Superior temporal gyrus (tissue), 1 donor: ENCODE results near the gene ZBTB4.

Experiments
- DNase-seq: peaks from one replicate; pipeline ENCODE4 v3.0.0-alpha.2; 2016; ENCODE audit errors: extremely low spot score

The ZBTB4 gene

DNA sequence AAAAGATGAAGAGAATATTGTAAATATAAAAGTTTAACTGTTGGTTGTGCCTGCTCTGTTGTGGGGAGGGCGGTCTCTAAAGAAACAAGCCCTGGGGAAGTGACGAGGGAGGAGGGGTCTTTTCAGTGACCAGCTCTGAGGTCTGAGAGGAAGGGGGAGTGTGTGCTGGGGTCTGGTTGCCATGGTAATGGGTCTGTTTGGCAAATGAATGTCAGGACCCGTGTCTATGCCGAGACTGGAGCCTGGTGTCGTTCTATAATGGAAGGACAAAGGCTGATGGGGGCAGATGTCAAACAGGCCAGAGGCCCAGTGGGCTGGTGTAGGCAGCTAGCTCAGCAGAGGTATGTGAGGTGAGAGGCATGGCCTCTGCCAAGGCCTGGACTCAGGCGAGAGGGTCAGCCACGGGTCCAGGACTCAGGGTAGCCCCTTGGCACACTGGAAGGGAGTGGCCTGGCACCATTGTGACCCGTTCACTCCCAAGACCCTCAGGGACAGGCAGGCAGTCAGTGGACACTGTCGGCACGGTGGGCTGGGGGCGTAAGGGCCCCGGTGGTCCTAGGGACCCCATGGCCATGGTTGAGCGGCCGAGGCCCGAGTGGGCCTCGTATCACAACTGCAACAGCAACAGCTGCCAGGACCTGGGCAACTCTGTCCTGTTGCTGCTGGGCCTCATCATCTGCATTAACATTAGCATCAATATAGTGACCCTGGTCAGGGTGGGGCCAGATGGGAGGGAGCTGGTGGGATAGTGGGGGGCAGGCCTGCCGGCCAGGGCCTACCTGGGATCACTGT, 59.4 kb downstream of the ZBTB4 start, which contains the start of gene SPEM1:
SPEM1 (plus strand) TSS at position 506 of the 792 bp plus-strand sequence; CDS start at position 567, 61 bp downstream.
- no peak for DNase-seq

DNA sequence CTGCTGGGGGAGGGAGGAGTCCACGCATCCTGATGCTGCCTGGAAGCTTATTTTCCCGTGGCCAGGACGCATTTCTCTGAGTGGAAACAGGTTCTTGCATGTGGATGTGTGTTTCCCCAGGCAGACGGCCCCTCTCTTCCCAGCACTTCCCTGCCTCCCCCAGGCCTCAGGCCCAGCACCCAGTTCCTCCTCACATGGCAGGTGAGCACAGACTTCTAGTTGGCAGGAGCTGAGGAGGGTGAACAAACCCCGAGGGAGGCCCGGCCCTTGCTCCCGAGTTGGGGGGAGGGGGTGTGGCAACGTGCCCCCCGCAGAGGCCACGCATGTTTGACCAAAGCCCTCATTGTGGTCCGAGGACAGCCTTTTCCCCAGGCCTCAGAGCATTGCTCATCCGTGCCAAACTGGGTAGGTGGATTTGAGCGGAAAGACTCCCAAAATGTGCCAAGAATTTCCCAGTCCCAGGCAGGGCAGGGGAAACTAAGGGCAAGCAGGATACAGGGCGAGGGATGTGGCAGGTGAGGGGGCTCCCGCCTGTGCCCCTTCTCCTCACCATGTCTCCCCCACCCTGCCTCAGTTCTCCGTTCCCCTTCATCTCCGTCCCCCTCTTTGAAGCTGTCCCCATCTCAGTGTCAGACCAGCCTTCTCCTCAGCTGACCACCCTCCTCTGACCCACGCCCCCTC, 60.8 kb downstream of the ZBTB4 start:
- no peak for DNase-seq

DNA sequence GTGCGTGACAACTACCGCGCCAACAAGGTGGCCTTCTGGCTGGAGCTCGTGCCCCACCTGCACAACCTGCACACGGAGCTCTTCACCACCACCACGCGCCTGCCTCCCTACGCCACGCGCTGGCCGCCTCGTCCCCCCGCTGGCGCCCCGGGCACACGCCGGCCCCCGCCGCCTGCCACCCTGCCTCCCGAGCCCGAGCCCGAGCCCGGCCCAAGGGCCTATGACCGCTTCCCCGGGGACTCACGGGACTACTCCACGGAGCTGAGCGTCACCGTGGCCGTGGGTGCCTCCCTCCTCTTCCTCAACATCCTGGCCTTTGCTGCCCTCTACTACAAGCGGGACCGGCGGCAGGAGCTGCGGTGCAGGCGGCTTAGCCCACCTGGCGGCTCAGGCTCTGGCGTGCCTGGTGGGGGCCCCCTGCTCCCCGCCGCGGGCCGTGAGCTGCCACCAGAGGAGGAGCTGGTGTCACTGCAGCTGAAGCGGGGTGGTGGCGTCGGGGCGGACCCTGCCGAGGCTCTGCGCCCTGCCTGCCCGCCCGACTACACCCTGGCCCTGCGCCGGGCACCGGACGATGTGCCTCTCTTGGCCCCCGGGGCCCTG, 62.3 kb downstream of the ZBTB4 start:
- DNase-seq = no peak

DNA sequence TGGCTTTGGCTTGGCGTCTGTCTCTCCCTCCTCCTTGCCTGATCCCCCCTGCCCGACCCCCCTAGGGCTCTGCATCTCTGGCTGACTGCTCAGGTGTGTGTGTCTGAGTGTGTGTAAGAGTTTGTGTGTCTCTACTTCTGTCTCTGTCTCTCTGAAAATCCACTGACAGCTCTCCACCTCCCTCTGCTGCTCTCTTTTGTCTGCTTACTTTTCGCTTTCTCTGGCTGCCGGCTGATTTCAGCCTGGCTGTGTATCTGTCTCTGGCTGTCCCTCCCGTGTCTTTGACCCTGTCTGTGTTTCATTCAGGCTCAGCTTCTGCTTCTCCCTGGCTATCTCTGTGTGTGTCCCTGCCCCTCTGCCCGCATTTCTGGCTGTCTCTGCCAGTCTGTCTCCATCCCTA, 63.1 kb downstream of the ZBTB4 start:
- DNase-seq = no peak

DNA sequence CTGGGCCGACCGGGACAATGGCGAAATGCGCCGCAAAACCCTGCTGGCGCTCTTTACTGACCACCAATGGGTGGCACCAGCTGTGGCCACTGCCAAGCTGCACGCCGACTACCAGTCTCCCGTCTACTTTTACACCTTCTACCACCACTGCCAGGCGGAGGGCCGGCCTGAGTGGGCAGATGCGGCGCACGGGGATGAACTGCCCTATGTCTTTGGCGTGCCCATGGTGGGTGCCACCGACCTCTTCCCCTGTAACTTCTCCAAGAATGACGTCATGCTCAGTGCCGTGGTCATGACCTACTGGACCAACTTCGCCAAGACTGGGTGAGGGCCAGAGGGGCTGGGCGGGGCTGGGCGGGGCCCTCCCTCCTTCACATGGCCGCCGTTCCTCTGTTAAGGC, 63.6 kb downstream of the ZBTB4 start:
- no peak for DNase-seq

DNA sequence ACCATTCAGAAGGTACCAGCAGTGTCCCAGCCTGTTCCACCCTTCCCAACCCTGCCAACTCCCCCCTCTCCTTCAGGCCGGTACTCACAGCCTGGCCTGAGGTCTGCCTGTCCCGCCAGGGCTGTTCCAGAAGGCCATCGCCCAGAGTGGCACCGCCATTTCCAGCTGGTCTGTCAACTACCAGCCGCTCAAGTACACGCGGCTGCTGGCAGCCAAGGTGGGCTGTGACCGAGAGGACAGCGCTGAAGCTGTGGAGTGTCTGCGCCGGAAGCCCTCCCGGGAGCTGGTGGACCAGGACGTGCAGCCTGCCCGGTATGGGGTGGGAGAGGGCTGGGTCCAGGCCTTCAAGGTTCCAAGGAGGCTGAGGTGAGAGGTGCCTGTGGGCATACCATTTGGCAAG, 64.6 kb downstream of the ZBTB4 start:
- no peak for DNase-seq

DNA sequence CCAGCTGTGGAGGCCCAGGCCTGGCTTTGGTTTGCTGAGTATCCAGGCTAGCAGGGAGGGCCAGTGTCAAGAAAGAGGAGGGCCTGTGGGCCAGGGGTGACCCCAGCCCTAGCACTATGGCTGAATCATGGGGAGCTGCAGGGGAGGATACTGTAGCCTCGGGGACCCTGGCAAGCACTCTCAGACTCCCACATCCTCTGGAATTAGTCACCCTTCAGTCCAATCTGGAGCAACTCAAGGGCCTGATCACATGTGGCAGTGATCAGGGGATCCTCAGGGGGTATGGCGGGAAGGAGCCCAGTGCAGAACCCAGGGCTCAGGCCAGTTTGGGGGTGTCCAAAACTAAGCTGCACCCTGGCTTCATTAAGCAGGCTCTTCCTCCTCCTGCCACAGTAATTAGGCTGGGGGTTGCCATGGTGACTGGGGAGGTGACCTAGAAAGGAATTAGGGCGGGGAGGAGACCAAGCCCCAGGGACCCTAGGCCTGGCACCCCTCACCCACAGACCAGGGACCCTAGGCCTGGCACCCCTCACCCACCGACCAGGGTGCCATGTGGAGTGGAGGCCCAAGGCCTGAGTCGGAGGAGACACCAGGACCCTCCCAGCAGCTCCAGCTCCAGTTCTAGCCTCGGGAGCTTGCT, 66.0 kb downstream of the ZBTB4 start:
- DNase-seq = no peak

DNA sequence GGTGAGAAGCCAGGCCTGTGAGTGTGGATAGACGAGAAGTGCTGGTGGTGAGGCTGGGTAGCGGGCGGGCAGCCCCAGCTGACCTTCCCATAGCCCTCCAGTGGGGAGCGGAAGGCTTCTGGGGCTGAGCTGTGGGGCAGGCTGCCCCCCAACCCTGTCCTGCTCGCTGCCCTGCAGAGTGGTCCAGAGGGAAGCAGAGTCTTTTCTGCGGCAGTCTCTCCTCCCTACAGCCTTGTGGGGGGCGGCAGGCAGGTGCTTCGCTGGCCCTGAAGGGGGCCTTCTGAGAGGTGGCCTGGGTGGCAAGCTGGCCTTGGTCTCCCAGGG, 68.0 kb downstream of the ZBTB4 start:
- no peak for DNase-seq

DNA sequence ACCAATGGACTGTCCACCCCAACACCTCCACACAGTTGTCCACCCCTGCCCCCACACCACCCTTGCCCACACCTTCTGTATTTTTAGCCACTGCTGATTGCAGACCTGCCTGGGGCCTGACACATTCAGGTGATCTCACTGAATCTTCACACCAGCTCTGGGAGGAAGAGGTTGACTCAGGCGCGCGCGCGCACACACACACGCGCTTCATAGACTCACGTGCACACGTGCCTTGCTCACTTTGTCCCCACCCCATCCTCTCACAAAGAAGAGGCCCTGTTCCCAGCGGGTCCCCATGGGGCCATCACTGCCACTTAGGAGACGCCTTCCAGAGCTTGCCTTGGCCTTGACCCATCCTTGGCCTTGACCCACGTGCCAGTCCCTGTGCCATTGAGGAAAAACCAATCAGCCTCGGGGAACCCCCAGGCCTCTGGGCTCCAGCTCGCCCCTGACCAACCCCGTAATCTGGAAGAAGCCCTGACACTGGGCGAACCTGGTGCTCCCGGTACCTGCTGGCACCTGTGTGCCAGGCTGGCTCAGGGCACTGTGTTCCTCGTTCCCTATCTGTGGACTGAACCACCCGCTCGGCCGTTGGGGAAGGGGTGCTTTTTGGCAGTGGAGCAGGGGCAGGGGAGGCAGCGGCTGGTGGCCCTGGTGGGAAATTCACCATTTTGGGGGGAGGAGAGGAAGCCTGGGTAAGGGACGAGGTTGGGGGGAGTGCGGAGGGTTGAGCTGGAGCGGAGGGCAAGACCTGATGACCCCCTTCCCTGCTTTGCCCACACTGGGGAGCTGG, 68.6 kb downstream of the ZBTB4 start:
- no peak for DNase-seq

DNA sequence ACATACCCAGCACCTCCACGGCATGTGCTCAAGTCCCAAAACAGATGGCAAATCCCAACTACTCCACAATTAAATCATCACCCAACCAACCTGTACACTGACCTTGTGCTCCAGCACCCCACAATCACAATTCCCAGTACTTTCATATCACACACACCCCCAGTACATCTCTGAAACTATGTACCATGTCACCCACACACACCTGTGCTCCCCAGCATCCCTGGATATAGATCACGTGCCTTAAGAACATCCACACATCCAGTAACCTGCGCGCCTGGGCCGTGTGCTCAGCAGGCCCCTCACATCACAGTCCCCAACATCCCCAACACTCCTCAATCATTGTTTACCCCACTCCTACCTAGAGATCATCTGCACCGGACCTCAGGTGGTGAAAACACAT, 69.7 kb downstream of the ZBTB4 start:
- DNase-seq = no peak
